ENCODE data around the gene CSRP1.

The CSRP1 gene

DNA sequence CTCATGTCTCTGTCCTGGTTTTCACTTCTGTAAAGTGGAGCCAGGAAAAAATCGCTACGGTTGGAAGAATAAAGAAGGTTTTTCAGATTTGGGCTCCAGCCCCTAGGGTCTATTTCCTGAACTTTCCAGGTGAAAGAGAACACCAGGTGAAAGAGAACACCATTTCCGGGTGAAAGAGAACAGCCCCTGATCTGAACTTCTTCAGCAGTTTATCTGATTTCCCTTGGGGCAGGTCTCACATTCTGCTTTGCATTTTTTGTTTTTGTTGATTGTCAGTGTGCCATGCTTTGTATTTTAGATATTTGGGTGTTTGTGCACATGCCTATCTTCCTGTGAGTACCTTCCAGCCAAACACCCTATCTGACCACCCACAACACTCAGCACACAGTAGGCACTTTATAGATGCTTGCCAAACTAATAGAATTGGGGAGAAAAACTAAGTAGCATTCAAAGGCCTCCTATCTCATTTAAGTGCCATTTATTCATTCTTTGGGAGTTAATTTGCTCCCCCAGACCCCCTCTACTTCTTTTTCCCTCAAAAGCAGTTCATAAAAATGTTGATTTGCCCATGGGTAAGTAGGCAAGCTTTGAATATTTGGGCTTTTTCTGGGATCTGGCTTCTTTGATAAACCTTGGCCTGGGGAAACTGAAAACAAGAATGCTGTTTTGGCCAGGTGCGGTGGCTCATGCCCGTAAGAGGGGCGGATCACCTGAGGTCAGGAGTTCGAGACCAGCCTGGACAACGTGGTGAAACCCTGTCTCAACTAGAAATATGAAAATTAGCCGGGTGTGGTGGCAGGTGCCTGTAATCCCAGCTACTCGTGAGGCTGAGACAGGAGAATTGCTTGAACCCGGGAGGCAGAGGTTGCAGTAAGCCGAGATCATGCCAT, 34.2 kb upstream of the CSRP1 start:
- no peak overlapping the region for H3K4me3 ChIP-seq (ENCODE audit: insufficient read depth, low read length, poor library complexity, severe bottlenecking)
- no peak overlapping the region for H3K9ac ChIP-seq (ENCODE audit: low read length)
- H3K4me2 ChIP-seq (ENCODE audit: low read depth, low read length, poor library complexity, severe bottlenecking) = no peak overlapping the region
- no peak overlapping the region for H3K27ac ChIP-seq (ENCODE audit: low read depth, low read length)
- H3K79me2 ChIP-seq (ENCODE audit: insufficient read depth, low read length) = no peaks in the 10 kb centered on the region
- no peak for TF ChIP-seq EZH2phosphoT487 (conservative IDR thresholded peaks at IDR 0.05; ENCODE audit: low read length)
- TF ChIP-seq, protein P1, sequence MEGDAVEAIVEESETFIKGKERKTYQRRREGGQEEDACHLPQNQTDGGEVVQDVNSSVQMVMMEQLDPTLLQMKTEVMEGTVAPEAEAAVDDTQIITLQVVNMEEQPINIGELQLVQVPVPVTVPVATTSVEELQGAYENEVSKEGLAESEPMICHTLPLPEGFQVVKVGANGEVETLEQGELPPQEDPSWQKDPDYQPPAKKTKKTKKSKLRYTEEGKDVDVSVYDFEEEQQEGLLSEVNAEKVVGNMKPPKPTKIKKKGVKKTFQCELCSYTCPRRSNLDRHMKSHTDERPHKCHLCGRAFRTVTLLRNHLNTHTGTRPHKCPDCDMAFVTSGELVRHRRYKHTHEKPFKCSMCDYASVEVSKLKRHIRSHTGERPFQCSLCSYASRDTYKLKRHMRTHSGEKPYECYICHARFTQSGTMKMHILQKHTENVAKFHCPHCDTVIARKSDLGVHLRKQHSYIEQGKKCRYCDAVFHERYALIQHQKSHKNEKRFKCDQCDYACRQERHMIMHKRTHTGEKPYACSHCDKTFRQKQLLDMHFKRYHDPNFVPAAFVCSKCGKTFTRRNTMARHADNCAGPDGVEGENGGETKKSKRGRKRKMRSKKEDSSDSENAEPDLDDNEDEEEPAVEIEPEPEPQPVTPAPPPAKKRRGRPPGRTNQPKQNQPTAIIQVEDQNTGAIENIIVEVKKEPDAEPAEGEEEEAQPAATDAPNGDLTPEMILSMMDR (IDR thresholded peaks at IDR 0.05; ENCODE audit: insufficient read depth, low read length, poor library complexity, severe bottlenecking) = no peak
- 0 out of 2 replicates have a peak, but pooled peaks cover 3% of the 10 kb centered on the region for H3K27me3 ChIP-seq (ENCODE audit: low read length)
- no peak overlapping the region for H2AFZ ChIP-seq (ENCODE audit: low read depth, low read length, severe bottlenecking)
- H3K36me3 ChIP-seq (ENCODE audit: low read length) = no peaks in the 10 kb centered on the region
- H3K9me3 ChIP-seq (ENCODE audit: insufficient read depth, low read length) = no peaks in the 10 kb centered on the region
- no peaks in the 10 kb centered on the region for H4K20me1 ChIP-seq (ENCODE audit: low read depth, low read length)
- H3K9me2 ChIP-seq (replicated peaks; ENCODE audit: insufficient read depth, low read length) = no peaks in the 10 kb centered on the region
- no peaks in the 10 kb centered on the region for H3F3A ChIP-seq (ENCODE audit: insufficient read depth)

DNA sequence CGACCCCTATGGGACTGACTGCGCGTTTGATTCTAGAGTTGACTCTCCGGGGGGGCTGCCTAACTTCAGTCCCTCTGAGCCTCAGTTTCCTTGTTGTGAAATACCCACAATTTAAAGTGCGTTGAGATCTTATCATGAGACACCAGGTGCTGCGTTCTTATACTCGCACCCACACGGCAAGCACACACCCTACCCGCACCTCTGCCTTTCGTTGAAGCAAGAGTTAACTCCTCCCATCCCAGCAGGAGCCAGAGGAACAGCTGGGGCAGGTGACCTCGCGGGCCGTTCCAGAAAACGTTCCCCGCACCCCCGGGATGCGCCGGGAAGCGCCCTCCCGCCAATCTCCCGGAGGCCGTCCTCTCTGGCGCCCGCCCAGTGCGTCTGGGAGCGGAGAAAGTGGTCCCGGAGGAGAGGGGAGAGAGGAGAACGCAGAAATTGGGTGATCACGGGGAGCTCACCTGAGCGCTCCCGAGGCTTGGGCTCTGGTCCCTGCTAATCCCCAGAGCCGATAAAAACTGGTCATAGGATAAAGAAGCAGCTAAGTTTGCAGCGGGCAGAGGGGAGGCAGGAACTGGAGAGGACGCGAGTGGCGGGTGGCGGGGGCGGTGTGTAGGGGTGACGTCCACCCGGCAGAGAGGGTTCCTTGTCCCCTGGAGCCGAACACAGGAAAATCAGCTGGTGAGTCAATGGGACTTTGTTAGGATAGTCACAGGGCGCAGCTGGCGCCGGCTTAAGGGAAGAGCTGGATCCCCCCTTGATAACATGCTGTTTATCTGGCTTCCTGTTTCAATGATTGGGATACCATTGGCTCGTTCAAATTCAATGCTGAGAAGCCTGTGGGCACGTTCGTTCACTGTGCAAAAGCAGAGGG, 32.9 kb upstream of the CSRP1 start:
- Histone ChIP-seq H2AFZ (ENCODE audit: low read depth, low read length, severe bottlenecking) (no peak overlapping the region), H3K9me3 (ENCODE audit: insufficient read depth, low read length) (no peaks in the 10 kb centered on the region), H3K4me2 (ENCODE audit: low read depth, low read length, poor library complexity, severe bottlenecking) (no peak overlapping the region), H3K79me2 (ENCODE audit: insufficient read depth, low read length) (no peaks in the 10 kb centered on the region), H3K27me3 (ENCODE audit: low read length) (0 out of 2 replicates have a peak, but pooled peaks cover 3% of the 10 kb centered on the region), H3K9ac (ENCODE audit: low read length) (no peak overlapping the region), H3F3A (ENCODE audit: insufficient read depth) (no peaks in the 10 kb centered on the region), H3K27ac (ENCODE audit: low read depth, low read length) (no peak overlapping the region), H3K4me3 (ENCODE audit: insufficient read depth, low read length, poor library complexity, severe bottlenecking) (no peak overlapping the region), H3K36me3 (ENCODE audit: low read length) (no peaks in the 10 kb centered on the region), H4K20me1 (ENCODE audit: low read depth, low read length) (no peaks in the 10 kb centered on the region), H3K9me2 (replicated peaks; ENCODE audit: insufficient read depth, low read length) (no peaks in the 10 kb centered on the region)
- no peak for TF ChIP-seq EZH2phosphoT487 (conservative IDR thresholded peaks at IDR 0.05; ENCODE audit: low read length)

DNA sequence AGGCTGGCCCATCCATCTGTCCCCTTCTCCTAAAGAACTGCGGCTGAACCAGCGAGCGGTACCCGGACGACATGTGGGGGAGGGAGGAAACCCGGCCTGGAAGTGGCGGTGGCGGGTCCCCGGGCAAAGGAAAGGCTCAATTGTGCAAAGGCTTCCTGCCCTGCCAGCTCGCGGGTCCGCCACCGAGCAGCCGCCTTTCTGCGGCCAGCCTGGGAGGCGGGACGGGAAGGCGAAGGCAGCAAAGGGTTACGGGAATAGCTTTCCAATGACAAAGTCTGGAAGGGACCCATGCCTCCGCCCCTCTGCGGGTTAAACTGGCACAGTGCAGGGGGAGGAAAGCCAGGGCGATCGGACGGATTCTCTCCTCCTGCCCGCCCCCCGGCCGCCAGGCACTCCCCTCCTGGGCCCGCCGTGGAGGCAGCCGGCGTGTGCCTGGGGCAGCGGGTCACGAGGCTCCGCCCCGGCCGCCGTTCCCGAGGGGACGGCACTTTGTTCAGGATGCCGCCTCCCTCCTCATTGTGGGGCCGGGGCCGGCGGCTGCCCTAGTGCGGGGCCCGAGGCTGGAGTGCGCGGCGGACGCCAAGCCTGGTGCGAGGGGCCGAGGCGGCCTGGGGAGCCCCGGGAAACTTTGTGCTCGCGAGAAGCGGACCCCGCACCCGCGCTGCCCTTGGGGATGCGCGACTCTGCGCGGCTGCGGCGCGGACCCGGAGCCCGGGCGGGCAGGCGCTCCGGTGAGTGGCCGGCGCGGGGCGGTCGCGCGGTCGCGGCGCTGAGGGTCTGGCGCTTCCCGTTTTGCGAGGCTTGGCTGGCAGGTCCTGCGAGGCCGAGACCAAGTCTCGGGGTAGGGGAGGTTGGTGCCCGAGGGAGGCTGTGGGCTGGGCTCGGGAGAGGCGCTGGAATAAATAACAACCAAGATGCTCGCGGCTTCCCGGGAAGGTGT, 32.0 kb upstream of the CSRP1 start, which contains the start of gene NAV1:
Gene NAV1 (plus strand): TSS at position 516 of the 940 bp plus-strand sequence. CDS start 83,758 bp downstream, outside the sequence.
- Histone ChIP-seq H3K27ac (ENCODE audit: low read depth, low read length) (no peak within 1 kb of the TSS), H2AFZ (ENCODE audit: low read depth, low read length, severe bottlenecking) (no peak within 1 kb of the TSS), H3K79me2 (ENCODE audit: insufficient read depth, low read length) (no peaks in the 10 kb centered on the region), H4K20me1 (ENCODE audit: low read depth, low read length) (no peaks in the 10 kb centered on the region), H3F3A (ENCODE audit: insufficient read depth) (no peaks in the 10 kb centered on the region), H3K9ac (ENCODE audit: low read length) (no peak within 1 kb of the TSS), H3K27me3 (ENCODE audit: low read length) (0 out of 2 replicates have a peak, but pooled peaks cover 3% of the 10 kb centered on the region), H3K9me3 (ENCODE audit: insufficient read depth, low read length) (no peaks in the 10 kb centered on the region), H3K9me2 (replicated peaks; ENCODE audit: insufficient read depth, low read length) (no peaks in the 10 kb centered on the region), H3K4me3 (ENCODE audit: insufficient read depth, low read length, poor library complexity, severe bottlenecking) (no peak within 1 kb of the TSS), H3K4me2 (ENCODE audit: low read depth, low read length, poor library complexity, severe bottlenecking) (no peak within 1 kb of the TSS), H3K36me3 (ENCODE audit: low read length) (no peaks in the 10 kb centered on the region)
- TF ChIP-seq EZH2phosphoT487 (conservative IDR thresholded peaks at IDR 0.05; ENCODE audit: low read length) = no peak
- TF ChIP-seq, protein P1 (IDR thresholded peaks at IDR 0.05; ENCODE audit: insufficient read depth, low read length, poor library complexity, severe bottlenecking) = no peak
